ENCODE results near the gene YWHAG.
"Not testable (repeated sequence)": the region's sequence is repeated elsewhere in the genome, so short reads cannot be mapped to it uniquely, and the experiment has no call there.

Gene YWHAG

GRCh38 chr7:76346778-76347177, 12.0 kb downstream of the YWHAG start:
- no peak for DNase-seq

GRCh38 chr7:76346097-76346496, 12.7 kb downstream of the YWHAG start:
- DNase-seq = no peak

- no peak for DNase-seq
These were observed 14.9 kb downstream of the YWHAG start for GRCh38 chr7:76343931-76344321.

GRCh38 chr7:76343294-76343930, 15.4 kb downstream of the YWHAG start:
- no peak for DNase-seq

GRCh38 chr7:76342222-76342621, 16.6 kb downstream of the YWHAG start:
- no peak for DNase-seq

- DNase-seq = no peak
These were observed 18.1 kb downstream of the YWHAG start for GRCh38 chr7:76340617-76341131.

DNA sequence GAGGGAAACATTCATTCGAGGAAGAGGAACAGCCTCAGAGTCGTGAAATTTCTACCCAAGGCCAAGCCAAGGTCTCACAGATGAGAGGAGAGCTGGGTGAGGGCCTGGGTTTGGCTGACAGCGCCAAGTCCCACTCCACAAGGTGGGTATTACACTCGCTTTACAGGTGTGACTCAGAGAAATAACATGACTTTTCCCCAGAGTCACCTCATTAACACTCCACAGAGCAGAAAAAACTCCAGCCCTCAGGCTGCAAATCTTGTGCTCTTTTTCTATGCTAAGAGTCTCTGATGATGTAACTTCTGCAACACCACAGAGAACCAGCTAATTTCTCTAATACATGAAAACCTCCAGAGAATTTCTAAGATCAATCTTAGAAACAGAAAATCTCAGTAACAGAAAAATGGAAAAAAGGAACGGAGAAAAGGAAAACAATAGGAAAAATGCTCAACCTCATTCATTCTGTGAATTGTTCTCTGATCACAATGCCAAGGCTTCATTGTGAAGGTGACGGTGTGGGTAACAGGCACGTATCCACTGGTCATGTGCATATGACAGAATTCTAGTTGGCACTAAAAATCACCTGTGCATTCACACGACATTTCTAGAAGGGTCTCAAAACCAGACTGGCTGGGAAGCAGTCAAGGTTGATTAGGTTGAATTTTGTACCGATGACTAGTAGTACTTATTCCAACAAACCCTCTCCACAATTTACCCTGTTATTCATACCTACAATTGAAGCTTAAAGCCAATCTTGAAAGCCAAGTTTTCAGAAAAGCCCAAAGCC, 20.3 kb downstream of the YWHAG start:
- DNase-seq = no peak

GRCh38 chr7:76337147-76337546, 21.6 kb downstream of the YWHAG start:
- no peak for DNase-seq

DNA sequence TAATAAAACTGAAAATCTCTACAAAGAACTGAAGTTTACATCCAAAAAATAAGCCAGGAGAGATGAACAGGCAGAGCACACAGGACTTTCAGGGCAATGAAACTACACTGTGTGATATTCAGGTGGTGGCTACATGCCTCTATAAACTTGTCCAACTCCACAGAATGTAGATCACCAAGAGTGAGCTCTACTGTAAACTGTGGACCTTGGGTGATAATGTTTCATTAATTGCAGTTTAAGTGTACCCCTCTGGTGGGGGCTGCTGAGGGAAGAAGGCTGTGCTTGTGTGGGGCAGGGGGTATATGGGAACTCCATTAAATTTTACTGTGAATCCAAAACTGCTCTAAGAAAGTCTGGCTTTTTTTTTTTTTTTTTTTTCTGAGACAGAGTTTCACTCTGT, 22.7 kb downstream of the YWHAG start:
- no peak for DNase-seq

- DNase-seq = not testable (repeated sequence)
These were observed 23.4 kb downstream of the YWHAG start for GRCh38 chr7:76335417-76335816.

DNA sequence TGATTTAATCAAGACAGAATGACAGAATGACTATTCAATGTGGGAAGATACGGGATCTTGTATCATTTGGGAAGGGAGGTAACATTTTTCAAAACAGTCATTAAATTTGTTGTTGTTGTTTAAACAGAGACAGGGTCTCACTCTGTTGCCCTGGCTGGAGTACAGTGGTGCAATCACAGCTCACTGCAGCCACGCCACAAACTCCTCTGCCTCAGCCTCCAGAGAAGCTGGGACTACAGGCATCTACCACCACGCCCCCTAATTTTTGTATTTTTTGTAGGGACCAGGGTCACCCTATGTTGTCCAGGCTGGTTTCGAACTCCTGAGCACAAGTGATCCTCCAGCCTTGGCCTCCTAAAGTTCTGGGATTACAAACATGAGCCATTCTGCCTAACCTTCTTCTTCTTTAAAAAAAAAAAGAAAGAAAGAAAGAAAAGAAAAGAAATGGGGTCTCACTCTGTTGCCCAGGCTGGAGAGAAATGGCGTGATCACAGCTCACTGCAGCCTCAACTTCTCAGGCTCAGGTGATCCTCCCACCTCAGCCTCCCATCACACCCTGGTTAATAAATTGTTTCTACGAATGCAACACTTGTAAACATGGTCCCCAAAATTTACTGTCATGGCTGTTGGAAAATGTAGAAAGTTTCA, 24.3 kb downstream of the YWHAG start:
- no peak for DNase-seq

GRCh38 chr7:76333511-76334101, 25.2 kb downstream of the YWHAG start:
- no peak for DNase-seq

DNA sequence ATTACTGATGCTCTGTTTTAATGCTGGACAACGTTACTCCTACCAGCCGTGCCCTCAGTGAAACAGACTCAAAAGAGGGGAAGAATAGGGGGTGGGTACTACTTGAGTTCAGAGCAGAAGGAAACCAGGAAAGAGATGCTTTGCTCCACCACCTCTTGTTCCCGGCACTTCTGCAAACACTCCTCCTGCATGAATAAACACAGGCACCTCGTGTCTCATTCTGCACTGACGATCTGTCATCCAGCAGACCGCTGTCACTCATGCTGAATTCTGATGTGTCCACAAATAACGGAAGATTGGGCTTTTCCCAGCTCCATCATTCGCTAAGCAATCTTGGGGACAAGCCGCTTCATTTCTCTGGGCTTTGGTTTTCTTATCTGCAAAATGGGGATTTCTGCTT, 26.7 kb downstream of the YWHAG start:
- DNase-seq = no peak

- no peak for DNase-seq
These were observed 28.1 kb downstream of the YWHAG start for GRCh38 chr7:76330673-76331072.

DNA sequence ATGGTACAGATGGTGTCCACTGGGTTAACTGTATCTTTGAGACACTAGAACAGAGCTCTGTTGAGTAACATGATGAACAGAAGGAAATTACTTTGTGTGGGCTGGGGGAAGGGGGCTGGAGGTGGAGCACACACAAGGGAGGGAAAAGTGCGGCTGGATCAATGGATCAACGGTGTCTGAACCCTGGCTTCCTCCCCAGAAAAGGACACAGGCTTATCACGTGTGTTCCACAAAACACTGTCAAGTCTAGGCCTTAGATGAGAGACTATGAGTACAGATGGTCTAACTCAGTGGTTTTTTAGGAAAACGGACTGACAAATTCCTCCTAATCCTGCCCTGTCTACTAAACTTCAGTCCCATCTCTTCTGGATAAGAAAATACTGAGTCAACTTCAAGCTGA, 28.5 kb downstream of the YWHAG start:
- no peak for DNase-seq

DNA sequence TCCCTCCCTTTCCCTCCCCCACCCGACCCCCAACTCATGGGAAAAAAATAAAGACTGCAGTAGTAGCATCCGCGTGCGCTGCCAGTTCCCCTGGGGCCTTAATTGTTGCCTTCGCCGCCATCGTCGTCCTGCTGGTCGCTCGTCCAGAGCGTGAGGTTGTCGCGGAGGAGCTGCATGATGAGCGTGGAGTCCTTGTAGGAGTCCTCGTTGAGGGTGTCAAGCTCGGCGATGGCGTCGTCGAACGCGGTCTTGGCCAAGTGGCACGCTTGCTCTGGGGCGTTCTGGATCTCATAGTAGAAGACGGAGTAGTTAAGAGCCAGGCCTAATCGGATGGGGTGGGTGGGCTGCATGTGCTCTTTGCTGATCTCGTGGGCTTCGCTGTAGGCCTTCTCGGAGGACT, 29.3 kb downstream of the YWHAG start:
- no peak for DNase-seq

- DNase-seq = no peak
These were observed 30.4 kb downstream of the YWHAG start for GRCh38 chr7:76328389-76328788.

DNA sequence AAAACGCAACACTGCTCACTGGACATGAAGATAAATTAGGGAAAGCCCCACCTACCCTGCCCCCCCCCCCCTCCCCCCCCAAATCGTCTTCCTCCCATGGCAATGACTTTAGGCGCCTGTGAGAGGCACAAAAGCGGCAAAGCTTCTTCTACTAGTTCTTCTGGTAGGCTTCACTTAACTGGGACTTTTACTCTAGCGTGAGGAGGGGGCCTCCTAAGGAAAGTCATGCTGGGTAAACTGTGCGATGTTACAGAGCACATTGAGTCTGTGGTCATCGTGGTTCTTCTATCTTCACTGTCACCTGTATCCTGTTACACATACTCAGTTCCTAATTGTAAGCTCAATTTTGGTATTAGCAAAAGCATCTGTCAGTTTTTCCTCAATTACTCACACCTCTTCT, 31.2 kb downstream of the YWHAG start:
- no peak for DNase-seq

GRCh38 chr7:76326646-76327233, 32.1 kb downstream of the YWHAG start:
- no peak for DNase-seq

DNA sequence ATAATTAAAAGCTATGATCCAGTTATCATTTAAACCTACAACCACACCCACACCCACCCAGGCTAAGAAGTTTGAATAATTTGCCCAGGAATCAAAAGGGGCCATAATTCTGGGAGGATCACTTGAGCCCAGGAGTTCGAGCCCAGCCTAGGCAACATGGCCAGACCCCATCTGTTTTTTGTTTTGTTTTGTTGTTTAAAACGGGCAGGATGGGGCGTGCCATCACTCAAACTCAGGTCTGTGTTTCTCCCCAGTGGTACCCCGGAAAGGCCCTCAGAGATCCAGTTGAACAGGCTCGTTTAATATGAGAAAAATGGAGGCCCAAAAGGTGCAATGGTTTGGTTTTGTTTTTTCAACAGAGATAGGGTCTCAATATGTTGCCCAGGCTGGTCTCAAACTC, 33.0 kb downstream of the YWHAG start:
- DNase-seq = no peak

DNA sequence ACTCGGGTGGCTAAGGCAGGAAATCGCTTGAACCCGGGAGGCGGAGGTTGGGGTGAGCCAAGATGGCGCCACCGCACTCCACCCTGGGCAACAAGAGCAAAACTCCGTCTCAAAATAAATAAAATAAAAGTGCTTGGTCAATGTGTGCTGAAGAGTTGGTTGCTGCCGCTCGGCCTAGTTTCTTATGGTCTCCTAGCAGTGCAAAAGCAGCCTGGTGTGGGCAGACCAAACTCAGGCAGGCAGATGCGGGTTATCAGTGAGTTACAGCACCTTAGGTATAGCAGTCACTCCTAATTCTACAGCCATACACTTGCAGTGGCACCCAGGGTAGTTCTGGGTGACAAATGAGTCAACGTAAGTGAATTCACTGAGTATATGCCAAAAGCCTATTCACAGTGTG, 33.7 kb downstream of the YWHAG start:
- no peak for DNase-seq

GRCh38 chr7:76318488-76319353, 40.1 kb downstream of the YWHAG start:
- DNase-seq = peak; percentile 32

All from stimulated activated CD4-positive, alpha-beta T cell treated with anti-CD3 and anti-CD28 coated beads, Interleukin-12 subunit alpha, Interleukin-12 subunit beta, amount 100 ng/mL, for 4 hours (primary cell).